ENCODE measurements around the gene KLK11.

- TF ChIP-seq POLR2A (IDR thresholded peaks at IDR 0.05) (no peak), CTCF (IDR thresholded peaks at IDR 0.05) (no peak)
Measured at GRCh38 chr19:51025809-51026553, 435 bp downstream of the KLK11 start.

Data from sigmoid colon (tissue), 3 donors.